ENCODE results near the gene ARG2. TPM values are rescaled to one million over a fixed set of nuclear protein-coding genes. Genes with fewer than 3 reads are reported as not detected.
"Not testable (repeated sequence)": the region's sequence is repeated elsewhere in the genome, so short reads cannot be mapped to it uniquely, and the experiment has no call there.

Gene ARG2
- total and polyA plus RNA-seq, 3 donors from 2014 or later = 3.8 to 5.3 (median 5.1) TPM

- WGBS, 2 donors = 84 to 90% methylated on average over 3 of the region's 3 CpGs
- TF ChIP-seq POLR2A (IDR thresholded peaks at IDR 0.05) = no peak
- no peak for TF ChIP-seq CTCF (IDR thresholded peaks at IDR 0.05)
- Histone ChIP-seq H3K9me3 (no peaks in the 10 kb centered on the region), H3K4me3 (no peak overlapping the region), H3K27me3 (no peaks in the 10 kb centered on the region), H3K4me1 (no peaks in the 10 kb centered on the region), H3K27ac (no peak overlapping the region), H3K36me3 (ENCODE audit: low read depth, missing control alignments) (no peaks in the 10 kb centered on the region)
- intact Hi-C loops (cut with DNase I; ENCODE audit: low total_unique reads) = no loop called here
- DNase-seq = peak; percentile 1
Measured at GRCh38 chr14:67584978-67585377, 34.7 kb upstream of the ARG2 start.

GRCh38 chr14:67586369-67586768, 33.4 kb upstream of the ARG2 start:
- DNase-seq = no peak
- TF ChIP-seq CTCF (IDR thresholded peaks at IDR 0.05) (no peak), POLR2A (IDR thresholded peaks at IDR 0.05) (no peak)
- WGBS, 2 donors = 66 to 78% methylated on average over 4 of the region's 4 CpGs
- Histone ChIP-seq H3K9me3 (no peaks in the 10 kb centered on the region), H3K4me3 (no peak overlapping the region), H3K4me1 (no peaks in the 10 kb centered on the region), H3K27ac (no peak overlapping the region), H3K36me3 (ENCODE audit: low read depth, missing control alignments) (no peaks in the 10 kb centered on the region), H3K27me3 (no peaks in the 10 kb centered on the region)
- intact Hi-C loops (cut with DNase I; ENCODE audit: low total_unique reads) = no loop called here

GRCh38 chr14:67589204-67589770, 30.4 kb upstream of the ARG2 start:
- Histone ChIP-seq H3K4me1 (no peaks in the 10 kb centered on the region), H3K9me3 (no peaks in the 10 kb centered on the region), H3K27ac (no peak overlapping the region), H3K36me3 (ENCODE audit: low read depth, missing control alignments) (no peaks in the 10 kb centered on the region), H3K27me3 (no peaks in the 10 kb centered on the region), H3K4me3 (no peak overlapping the region)
- no peak for DNase-seq
- intact Hi-C loops (cut with DNase I; ENCODE audit: low total_unique reads) = no loop called here
- no peak for TF ChIP-seq CTCF (IDR thresholded peaks at IDR 0.05)
- TF ChIP-seq POLR2A (IDR thresholded peaks at IDR 0.05) = no peak
- 48 to 96% methylated on average over 2 of the region's 2 CpGs for WGBS, 2 donors

GRCh38 chr14:67593650-67594049, 26.1 kb upstream of the ARG2 start:
- 0 to 42% methylated on average over 1 of the region's 1 CpG for WGBS, 2 donors
- intact Hi-C loops (cut with DNase I; ENCODE audit: low total_unique reads); H3K36me3 ChIP-seq (ENCODE audit: low read depth, missing control alignments); DNase-seq; H3K9me3 ChIP-seq; H3K27ac ChIP-seq; H3K4me1 ChIP-seq; H3K27me3 ChIP-seq; H3K4me3 ChIP-seq: not testable (repeated sequence)

GRCh38 chr14:67595392-67595791, 24.3 kb upstream of the ARG2 start:
- DNase-seq = no peak
- WGBS, 2 donors = 86 to 94% methylated on average over 2 of the region's 2 CpGs
- Histone ChIP-seq H3K27ac (no peak overlapping the region), H3K4me1 (peaks cover 8% of the 10 kb centered on the region), H3K36me3 (ENCODE audit: low read depth, missing control alignments) (no peaks in the 10 kb centered on the region), H3K9me3 (no peaks in the 10 kb centered on the region), H3K4me3 (no peak overlapping the region), H3K27me3 (no peaks in the 10 kb centered on the region)
- intact Hi-C loops (cut with DNase I; ENCODE audit: low total_unique reads) = no loop called here
- TF ChIP-seq CTCF (IDR thresholded peaks at IDR 0.05) = no peak
